GM13976 (cell line): ENCODE results near the gene FAM83D.

Experiments
- DNase-seq: peaks from one replicate; pipeline ENCODE4 v3.0.0; 2012; ENCODE audit warnings: low spot score
- CTCF ChIP-seq: IDR thresholded peaks from 2 replicates; pipeline ENCODE4 v1.5.1; 2012; ENCODE audit warnings: borderline replicate concordance, mild to moderate bottlenecking; ENCODE audit not compliant: insufficient read depth; ENCODE audit errors: extremely low read depth, missing control alignments, control extremely low read depth
- in situ Hi-C: fragments of 300-500 bp; cut with MboI; formaldehyde crosslinking; loops from one replicate; pipeline ENCODE4 v1.12.0; 2022; ENCODE audit warnings: low sequenced_read_pairs, mixed read lengths, inconsistent platforms; ENCODE audit not compliant: unreplicated experiment

FAM83D gene

GRCh38 chr20:38895098-38895949 is 30.9 kb upstream of the FAM83D start:
- TF ChIP-seq CTCF = no peak
- in situ Hi-C loops = no loop called here
- DNase-seq = no peak

- no peak for TF ChIP-seq CTCF
- DNase-seq = no peak
- in situ Hi-C loops = no loop called here
Measured at GRCh38 chr20:38896009-38896594, 30.1 kb upstream of the FAM83D start.

GRCh38 chr20:38897267-38897666 is 28.9 kb upstream of the FAM83D start:
- in situ Hi-C loops = no loop called here
- no peak for DNase-seq
- no peak for TF ChIP-seq CTCF

GRCh38 chr20:38900606-38901005 is 25.6 kb upstream of the FAM83D start:
- no peak for DNase-seq
- TF ChIP-seq CTCF = no peak
- in situ Hi-C loops = loop anchor here (10.0 kb wide), 1 partner anchor 246 kb away; no protein-coding TSS in a partner anchor

GRCh38 chr20:38902601-38903000 is 23.6 kb upstream of the FAM83D start:
- in situ Hi-C loops = loop anchor here (10.0 kb wide), 1 partner anchor 248 kb away; no protein-coding TSS in a partner anchor

GRCh38 chr20:38903335-38903734 is 22.9 kb upstream of the FAM83D start:
- in situ Hi-C loops = loop anchor here (10.0 kb wide), 1 partner anchor 249 kb away; no protein-coding TSS in a partner anchor
- DNase-seq = no peak
- TF ChIP-seq CTCF = no peak

More at GRCh38 chr20:38902601-38903000, 23.6 kb upstream of the FAM83D start:
- no peak for DNase-seq
- no peak for TF ChIP-seq CTCF
